GM06990 (cell line): ENCODE data around the gene ATG13.

ENCODE experiments used
- DNase-seq: peaks from one replicate; pipeline ENCODE4 v3.0.0-alpha.2; 2011; ENCODE audit not compliant: insufficient read length; ENCODE audit errors: extremely low read depth
- H3K27me3 ChIP-seq: replicated peaks from 2 replicates; pipeline ENCODE4 v1.6.0; 2011; ENCODE audit warnings: low read length; ENCODE audit not compliant: control insufficient read depth, insufficient read depth
- H3K36me3 ChIP-seq: 2 replicates; pipeline ENCODE4 v1.5.1; 2011; ENCODE audit warnings: low read length; ENCODE audit not compliant: control insufficient read depth, insufficient read depth
- H3K4me3 ChIP-seq: replicated peaks from 2 replicates; pipeline ENCODE4 v1.5.1; 2011; ENCODE audit warnings: low read depth, mild to moderate bottlenecking, control low read depth, low read length
- TF ChIP-seq, protein P1 (sequence below): IDR thresholded peaks from 2 replicates; pipeline ENCODE4 v1.5.1; 2011; ENCODE audit warnings: low read length, control low read depth, mild to moderate bottlenecking, inconsistent platforms; ENCODE audit not compliant: insufficient read depth, poor library complexity, severe bottlenecking

ATG13 gene

GRCh38 chr11:46655631-46656030 lies 38.3 kb downstream of the ATG13 start:
- no peaks in the 10 kb centered on the region for H3K27me3 ChIP-seq
- H3K4me3 ChIP-seq = no peak overlapping the region
- TF ChIP-seq, protein P1, sequence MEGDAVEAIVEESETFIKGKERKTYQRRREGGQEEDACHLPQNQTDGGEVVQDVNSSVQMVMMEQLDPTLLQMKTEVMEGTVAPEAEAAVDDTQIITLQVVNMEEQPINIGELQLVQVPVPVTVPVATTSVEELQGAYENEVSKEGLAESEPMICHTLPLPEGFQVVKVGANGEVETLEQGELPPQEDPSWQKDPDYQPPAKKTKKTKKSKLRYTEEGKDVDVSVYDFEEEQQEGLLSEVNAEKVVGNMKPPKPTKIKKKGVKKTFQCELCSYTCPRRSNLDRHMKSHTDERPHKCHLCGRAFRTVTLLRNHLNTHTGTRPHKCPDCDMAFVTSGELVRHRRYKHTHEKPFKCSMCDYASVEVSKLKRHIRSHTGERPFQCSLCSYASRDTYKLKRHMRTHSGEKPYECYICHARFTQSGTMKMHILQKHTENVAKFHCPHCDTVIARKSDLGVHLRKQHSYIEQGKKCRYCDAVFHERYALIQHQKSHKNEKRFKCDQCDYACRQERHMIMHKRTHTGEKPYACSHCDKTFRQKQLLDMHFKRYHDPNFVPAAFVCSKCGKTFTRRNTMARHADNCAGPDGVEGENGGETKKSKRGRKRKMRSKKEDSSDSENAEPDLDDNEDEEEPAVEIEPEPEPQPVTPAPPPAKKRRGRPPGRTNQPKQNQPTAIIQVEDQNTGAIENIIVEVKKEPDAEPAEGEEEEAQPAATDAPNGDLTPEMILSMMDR = no peak
- DNase-seq = no peak
- H3K36me3 ChIP-seq = peaks cover 22% of the 10 kb centered on the region

DNA sequence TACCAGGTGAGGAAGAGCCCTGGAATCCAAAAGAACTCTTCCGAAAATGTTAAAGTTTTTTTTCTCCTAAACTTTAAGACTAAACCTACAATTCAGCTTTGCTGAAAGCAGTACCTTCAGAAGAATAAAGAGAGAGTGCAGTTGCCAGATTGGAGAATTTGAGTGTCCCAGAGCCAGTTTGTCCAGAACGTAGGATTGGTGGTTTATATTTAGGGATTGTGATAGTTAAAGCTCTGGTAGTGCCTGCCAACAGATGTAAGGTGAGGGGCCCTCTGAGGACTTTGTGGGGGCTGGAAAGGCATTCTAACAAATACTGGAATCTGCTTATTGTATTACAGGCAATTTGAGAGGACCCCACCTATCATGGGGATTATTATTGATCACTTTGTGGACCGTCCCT lies 39.8 kb downstream of the ATG13 start:
- Histone ChIP-seq H3K4me3 (no peak overlapping the region), H3K36me3 (peaks cover 21% of the 10 kb centered on the region), H3K27me3 (no peaks in the 10 kb centered on the region)
- DNase-seq = no peak
- TF ChIP-seq, protein P1 = no peak

- Histone ChIP-seq H3K4me3 (no peak overlapping the region), H3K36me3 (peaks cover 22% of the 10 kb centered on the region), H3K27me3 (no peaks in the 10 kb centered on the region)
- DNase-seq = no peak
- TF ChIP-seq, protein P1 = no peak
These were observed 40.9 kb downstream of the ATG13 start for GRCh38 chr11:46658259-46658658.

- Histone ChIP-seq H3K36me3 (peaks cover 22% of the 10 kb centered on the region), H3K4me3 (no peak overlapping the region), H3K27me3 (no peaks in the 10 kb centered on the region)
- no peak for DNase-seq
- TF ChIP-seq, protein P1 = no peak
These were observed 42.6 kb downstream of the ATG13 start for GRCh38 chr11:46659908-46660307.

DNA sequence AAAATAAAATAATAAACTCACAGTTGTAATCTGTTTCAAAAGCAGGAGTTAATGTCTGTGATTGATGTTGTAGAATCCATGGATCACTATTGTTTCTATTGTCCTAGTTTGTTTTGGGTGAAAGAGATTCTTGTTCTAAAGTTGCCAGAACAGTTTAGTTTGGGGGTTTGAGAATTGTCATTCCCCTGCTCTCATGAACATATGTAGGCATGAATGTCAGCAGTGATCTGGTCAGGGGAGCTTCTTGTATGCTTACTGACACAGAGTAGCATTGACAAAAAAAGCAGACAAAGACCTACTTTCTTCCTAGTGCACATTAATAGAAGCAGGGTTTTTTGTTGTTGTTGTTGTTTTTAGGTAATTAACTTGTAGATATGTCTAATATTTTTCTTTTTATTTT lies 44.5 kb downstream of the ATG13 start:
- TF ChIP-seq, protein P1 = no peak
- DNase-seq = no peak
- Histone ChIP-seq H3K4me3 (no peak overlapping the region), H3K27me3 (no peaks in the 10 kb centered on the region), H3K36me3 (peaks cover 22% of the 10 kb centered on the region)

DNA sequence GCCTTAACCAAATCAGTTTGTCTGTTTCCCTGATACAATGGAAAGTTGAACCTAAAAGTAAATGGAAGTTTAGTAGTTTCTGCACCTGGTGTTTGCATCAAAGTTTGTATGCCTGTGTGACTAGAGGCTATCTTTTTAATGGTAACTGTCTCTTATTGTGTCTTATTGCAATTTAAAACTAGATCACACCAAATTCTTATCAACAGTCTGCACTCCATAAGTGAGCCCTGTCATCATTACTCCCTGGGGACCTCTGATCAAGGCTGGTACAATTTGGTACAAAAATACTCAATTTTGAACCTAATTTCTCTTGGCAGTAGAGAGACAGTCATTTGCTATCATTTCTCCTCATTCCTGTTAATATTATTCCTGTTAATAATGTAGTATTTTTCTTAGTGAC lies 45.0 kb downstream of the ATG13 start:
- TF ChIP-seq, protein P1 = no peak
- Histone ChIP-seq H3K36me3 (peaks cover 19% of the 10 kb centered on the region), H3K4me3 (no peak overlapping the region), H3K27me3 (no peaks in the 10 kb centered on the region)
- no peak for DNase-seq
